ENCODE results near the gene FOXD2. TPM values are rescaled to one million over a fixed set of nuclear protein-coding genes. Genes with fewer than 3 reads are reported as not detected.

The FOXD2 gene
- total and polyA plus RNA-seq, 7 donors = 0.04 to 0.13 (median 0.04) TPM

DNA sequence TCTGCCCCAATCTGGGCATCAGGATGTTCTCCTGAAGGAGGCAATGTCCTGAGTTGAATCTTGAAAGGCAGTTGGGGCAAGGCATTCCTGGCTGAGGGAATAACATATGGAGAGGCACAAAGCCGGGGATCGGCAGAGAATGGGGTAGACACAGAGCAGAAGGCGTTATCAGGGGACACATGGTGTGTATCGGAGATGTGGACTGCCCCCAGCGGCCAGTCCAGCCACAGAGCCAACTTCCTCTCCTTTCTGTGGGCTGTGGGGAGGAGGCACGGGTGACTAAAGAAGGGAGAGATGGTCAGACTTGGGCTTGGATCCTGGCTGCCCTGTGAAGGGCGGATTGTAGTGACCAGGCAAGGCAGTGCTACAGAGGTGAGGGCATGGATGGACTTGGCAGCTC lies 32.1 kb downstream of the FOXD2 start:
- Histone ChIP-seq H3K27me3 (ENCODE audit: insufficient read depth in 3 of 3, low read length in 2 of 3) (peaks cover 0 to 32% (median 0%) of the 10 kb centered on the region in 3 donors), H3K9me3 (no peaks in the 10 kb centered on the region), H3K27ac (no peak overlapping the region), H3K36me3 (ENCODE audit: insufficient read depth in 1 of 2, low read depth in 1 of 2) (no peaks in the 10 kb centered on the region), H3K4me3 (no peak overlapping the region), H3K4me1 (no peaks in the 10 kb centered on the region)
- DNase-seq (no peak), ATAC-seq (no peak)
- TF ChIP-seq CTCF (IDR thresholded peaks at IDR 0.05) = no peak
- intact Hi-C loops (cut with DNase I) = no loop called here
- WGBS, 3 donors = 81 to 88% (median 87%) methylated on average over 7 of the region's 7 CpGs

GRCh38 chr1:47471163-47471562 lies 33.3 kb downstream of the FOXD2 start:
- WGBS, 3 donors = 42 to 64% (median 47%) methylated on average over 5 of the region's 5 CpGs
- Histone ChIP-seq H3K4me3 (no peak overlapping the region), H3K27me3 (ENCODE audit: insufficient read depth in 3 of 3, low read length in 2 of 3) (peaks cover 0 to 32% (median 0%) of the 10 kb centered on the region in 3 donors), H3K9me3 (no peaks in the 10 kb centered on the region), H3K27ac (no peak overlapping the region), H3K4me1 (no peaks in the 10 kb centered on the region), H3K36me3 (ENCODE audit: insufficient read depth in 1 of 2, low read depth in 1 of 2) (no peaks in the 10 kb centered on the region)
- DNase-seq (peak; percentile 70 to 86), ATAC-seq (peak in 3 of 4 donors; percentile 42 to 70 (median 61))
- intact Hi-C loops (cut with DNase I) = no loop called here
- no peak for TF ChIP-seq CTCF (IDR thresholded peaks at IDR 0.05)

DNA sequence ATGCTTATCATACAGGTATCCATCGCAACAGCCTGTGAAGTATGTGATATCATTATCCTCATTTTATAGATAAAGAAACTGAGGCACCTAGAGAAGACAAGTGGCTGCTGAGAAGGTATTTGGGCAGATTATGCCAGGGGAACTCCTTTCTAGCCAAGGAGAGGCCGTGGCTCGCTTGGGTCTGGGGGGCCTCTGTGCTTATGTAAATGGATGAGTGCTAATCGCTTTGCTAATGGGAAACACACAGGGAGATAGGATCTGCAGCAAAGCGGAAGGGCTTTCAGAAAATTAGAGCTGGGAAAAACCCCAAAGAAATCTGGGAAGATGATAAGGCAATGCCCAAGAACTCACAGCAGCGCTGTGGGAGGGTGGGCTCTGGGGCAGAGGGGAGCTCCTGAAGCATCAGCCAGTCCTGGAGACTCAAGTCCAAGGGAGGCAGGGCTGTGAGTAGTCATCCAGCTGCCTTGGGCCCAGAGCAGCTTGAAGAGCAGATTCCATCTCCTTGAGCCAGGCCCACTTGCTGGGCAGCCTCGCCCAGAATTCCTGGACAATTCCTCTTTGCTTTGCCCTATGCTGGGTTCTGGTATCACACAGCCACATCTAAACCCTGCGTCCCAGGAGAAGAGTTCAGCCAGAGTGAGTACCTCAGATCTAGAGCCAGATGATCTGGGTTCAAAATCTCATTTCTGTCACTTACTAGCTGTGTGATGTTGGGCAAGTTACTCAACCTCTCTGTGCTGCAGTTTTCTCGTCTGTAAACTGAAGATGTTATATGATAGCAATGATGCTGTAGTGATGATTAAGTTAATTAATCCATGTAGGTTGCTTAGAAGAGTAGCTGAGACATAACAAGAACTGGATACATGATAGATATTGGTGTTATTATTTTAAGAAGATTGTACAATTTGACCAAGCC lies 36.7 kb downstream of the FOXD2 start:
- intact Hi-C loops (cut with DNase I) = no loop called here
- Histone ChIP-seq H3K9me3 (no peaks in the 10 kb centered on the region), H3K4me1 (no peaks in the 10 kb centered on the region), H3K27ac (no peak overlapping the region), H3K36me3 (ENCODE audit: insufficient read depth in 1 of 2, low read depth in 1 of 2) (no peaks in the 10 kb centered on the region), H3K4me3 (no peak overlapping the region), H3K27me3 (ENCODE audit: insufficient read depth in 3 of 3, low read length in 2 of 3) (peaks cover 0 to 26% (median 0%) of the 10 kb centered on the region in 3 donors)
- no peak for TF ChIP-seq CTCF (IDR thresholded peaks at IDR 0.05)
- ATAC-seq = no peak
- 65 to 66% (median 65%) methylated on average over 9 of the region's 9 CpGs for WGBS, 3 donors
- DNase-seq = no peak

- Histone ChIP-seq H3K4me3 (no peak overlapping the region), H3K4me1 (no peaks in the 10 kb centered on the region), H3K36me3 (ENCODE audit: insufficient read depth in 1 of 2, low read depth in 1 of 2) (no peaks in the 10 kb centered on the region), H3K27ac (no peak overlapping the region), H3K27me3 (ENCODE audit: insufficient read depth in 3 of 3, low read length in 2 of 3) (peaks cover 0 to 24% (median 0%) of the 10 kb centered on the region in 3 donors), H3K9me3 (no peaks in the 10 kb centered on the region)
- ATAC-seq (no peak), DNase-seq (no peak)
- WGBS, 3 donors = 94 to 97% (median 96%) methylated on average over 3 of the region's 3 CpGs
- no peak for TF ChIP-seq CTCF (IDR thresholded peaks at IDR 0.05)
- intact Hi-C loops (cut with DNase I) = no loop called here
These were observed 39.8 kb downstream of the FOXD2 start for GRCh38 chr1:47477595-47478080.

Data from psoas muscle (tissue), 8 donors.